Psoas muscle (tissue), 8 donors: Measurements from ENCODE around the gene TSPAN15. TPM values are rescaled to one million over a fixed set of nuclear protein-coding genes. Genes with fewer than 3 reads are reported as not detected.

Experiments used
- ATAC-seq, 4 donors: fragments of 200-7000 bp; cut with Tn5 transposase; one replicate each; pipeline ENCODE4 v1.9.1; 2020; ENCODE audit warnings: moderate library complexity in 3 of 4, mild to moderate bottlenecking in 2 of 4
- DNase-seq, 2 donors: peaks; one replicate each; pipeline ENCODE4 v3.0.0-alpha.2; 2020
- H3K27ac ChIP-seq: fragments of 200-600 bp; one replicate; pipeline ENCODE4 v1.8.0; 2022
- H3K27me3 ChIP-seq, 3 donors: fragments of 200-600 bp in 1 of 3; one replicate each; pipeline versions ENCODE4 v1.6.1 to v1.8.0; 2013 to 2022; ENCODE audit warnings: low read length in 2 of 3, mild to moderate bottlenecking in 2 of 3, moderate library complexity in 1 of 3; ENCODE audit not compliant: insufficient read depth in 3 of 3
- H3K36me3 ChIP-seq, 2 donors: fragments of 200-600 bp in 1 of 2; one replicate each; pipeline versions ENCODE4 v1.6.1 to v1.8.0; 2013 to 2022; ENCODE audit warnings: low read depth in 1 of 2, mild to moderate bottlenecking in 1 of 2, moderate library complexity in 1 of 2; ENCODE audit not compliant: insufficient read depth in 1 of 2
- H3K4me1 ChIP-seq: fragments of 200-600 bp; one replicate; pipeline ENCODE4 v1.8.0; 2022
- H3K4me3 ChIP-seq: fragments of 200-600 bp; one replicate; pipeline ENCODE4 v1.8.0; 2022; ENCODE audit warnings: mild to moderate bottlenecking
- H3K9me3 ChIP-seq: fragments of 200-600 bp; one replicate; pipeline ENCODE4 v1.8.0; 2022
- CTCF ChIP-seq: fragments of 200-600 bp; IDR thresholded peaks from one replicate; pipeline ENCODE4 v1.8.0; 2022; ENCODE audit warnings: antibody characterized with exemption
- WGBS, 3 donors: extraction: QIAGEN DNeasy Blood & Tissue Kit; methylation state at CpG; one replicate each; pipeline versions ENCODE4 v1.1.6 to v1.1.7; 2013; 5-methylcytosine and 5-hydroxymethylcytosine counted together
- intact Hi-C, 2 donors: fragments of 100-400 bp; cut with DNase I; formaldehyde crosslinking; loops; one replicate each; pipeline versions ENCODE4 v1.11.0 to v1.14.2; 2022
- polyA plus RNA-seq, 3 donors: library from polyadenylated mRNA; stranded (reverse); fragments of 200-250 nt; gene quantifications; one replicate each; pipeline ENCODE4 v1.2.3, GENCODE V29; 2013
- total RNA-seq, 4 donors: library from RNA; stranded (reverse); fragmentation: NEBNext Ultra II Directional in 2 of 4; extraction: Animal tissue kit (Norgen Biotek cat#: 25700) in 2 of 4; gene quantifications; one replicate each; pipeline versions ENCODE4 v1.2.1 to v1.2.4, GENCODE V29; 2021 to 2023
- donor health status: healthy with polysubstance abuse.
- donor health status: DM: no; HTN: no; CAD: no; lungs with moderate emphysema.
- donor health status: Bipolar disorder and iron deficiency.
- donor health status: healthy.
- donor health status: DM: yes; HTN: yes; CAD: no.
- donor health status: DM: no; HTN: no; CAD: no.
- donor health status: DM: no; HTN: no; CAD: no.
- donor health status: DM: yes; HTN: yes; CAD: no.

The TSPAN15 gene
- total and polyA plus RNA-seq, 7 donors: 6.3 to 35.0 (median 10.7) TPM

DNA sequence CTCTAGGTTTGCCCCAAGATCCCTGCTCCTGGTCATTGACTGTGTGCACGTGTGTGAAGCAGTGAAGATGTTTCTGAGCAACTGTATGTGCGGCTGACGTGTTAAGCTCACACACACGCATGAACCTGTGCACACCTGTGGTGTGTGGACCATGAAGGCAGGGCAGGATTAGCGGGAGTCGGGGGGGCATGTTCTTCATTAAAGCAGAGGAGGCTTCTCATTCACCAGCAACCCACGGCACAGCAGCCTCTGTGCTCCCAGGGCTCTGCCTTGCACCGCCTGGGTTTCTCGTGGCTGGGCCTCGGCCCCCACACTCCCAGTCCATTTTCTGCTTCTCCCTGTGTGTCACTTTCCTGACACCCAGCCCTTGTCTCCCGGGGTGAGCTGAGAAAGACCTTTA, 33.7 kb upstream of the TSPAN15 start:
- no peak for TF ChIP-seq CTCF
- H3K27ac ChIP-seq: no peak overlapping the region
- intact Hi-C loops: loop anchor here in 1 of 2 donors (5.0 kb wide), 1 partner anchor 220 kb away; no protein-coding TSS in a partner anchor
- H3K36me3 ChIP-seq: no peaks in the 10 kb centered on the region
- ATAC-seq: no peak
- no peaks in the 10 kb centered on the region for H3K9me3 ChIP-seq
- 83 to 88% (median 85%) methylated on average over 11 of the region's 11 CpGs for WGBS, 3 donors
- H3K27me3 ChIP-seq: no peaks in the 10 kb centered on the region
- H3K4me1 ChIP-seq: peaks cover 8% of the 10 kb centered on the region
- peak in 1 of 2 donors; percentile 35 for DNase-seq
- no peak overlapping the region for H3K4me3 ChIP-seq

DNA sequence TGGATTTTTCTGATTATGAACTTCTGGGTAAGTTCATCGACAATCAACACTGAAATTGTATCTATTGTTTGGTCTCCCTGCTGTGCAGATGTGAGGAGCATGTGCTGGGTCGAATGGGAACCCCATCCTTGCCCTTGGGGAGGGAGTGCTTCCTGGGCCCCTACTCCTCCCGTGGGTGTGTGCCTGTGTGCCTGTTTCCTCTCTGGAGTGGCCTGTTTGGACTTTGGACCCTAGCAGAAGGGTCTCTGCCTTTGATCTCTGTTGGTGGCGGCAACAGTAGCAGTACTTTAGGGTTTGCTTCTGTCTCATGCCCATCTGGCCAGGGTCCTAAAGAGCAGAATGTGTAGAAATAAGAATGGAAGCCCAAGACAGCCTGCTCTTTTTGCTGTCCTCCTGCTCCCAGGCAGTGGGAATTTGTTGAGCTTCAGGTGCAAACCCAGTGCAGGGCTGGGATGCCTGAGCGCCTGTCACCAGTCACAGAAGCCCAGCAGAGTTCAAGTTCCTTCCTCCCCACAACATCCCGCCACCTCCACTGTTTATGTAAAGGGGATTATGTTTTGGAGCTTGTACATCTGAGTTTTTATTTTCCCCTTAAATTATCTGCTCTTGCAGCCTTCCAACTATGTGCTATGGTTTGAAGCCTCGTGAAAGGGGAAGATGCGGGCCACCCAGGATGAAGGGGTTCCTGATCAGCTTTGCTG, 33.1 kb upstream of the TSPAN15 start:
- Histone ChIP-seq H3K4me1 (peaks cover 11% of the 10 kb centered on the region), H3K27me3 (no peaks in the 10 kb centered on the region), H3K9me3 (no peaks in the 10 kb centered on the region), H3K36me3 (no peaks in the 10 kb centered on the region), H3K4me3 (no peak overlapping the region), H3K27ac (no peak overlapping the region)
- DNase-seq (peak in 1 of 2 donors; percentile 14), ATAC-seq (no peak)
- WGBS, 3 donors: 82 to 88% (median 83%) methylated on average over 8 of the region's 8 CpGs
- intact Hi-C loops: loop anchor here in 1 of 2 donors (5.0 kb wide), 1 partner anchor 219 kb away; no protein-coding TSS in a partner anchor
- no peak for TF ChIP-seq CTCF

DNA sequence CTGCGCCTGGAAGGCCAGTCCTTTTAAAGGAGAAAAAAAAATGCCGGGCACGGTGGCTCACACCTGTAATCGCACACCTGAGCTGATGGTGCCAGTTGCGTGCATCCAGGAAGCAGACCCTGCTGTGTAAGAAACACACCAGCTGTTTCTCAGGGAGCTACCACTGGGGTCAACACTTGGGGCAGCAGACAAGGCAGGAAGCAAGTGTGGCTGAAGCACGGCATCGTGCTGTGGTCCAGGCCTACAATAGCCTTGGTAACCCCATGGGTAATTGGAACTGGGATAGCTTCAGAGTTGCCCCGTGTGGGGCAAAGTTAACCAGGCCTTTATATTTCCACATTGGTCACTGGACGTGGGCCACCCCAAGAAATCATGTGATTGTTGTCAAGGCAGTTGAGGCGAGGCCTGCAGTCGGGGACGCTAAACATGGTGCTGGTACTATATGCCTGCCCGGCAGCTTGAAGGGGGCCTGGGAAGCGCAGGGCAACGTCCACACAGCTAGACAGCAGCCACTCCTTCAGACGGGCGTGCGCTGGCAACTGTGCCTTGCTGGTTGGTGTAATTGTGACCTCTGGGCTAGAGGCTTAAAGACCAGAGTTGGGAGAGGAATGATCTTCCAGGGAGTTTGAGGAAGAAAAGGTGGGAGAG, 32.0 kb upstream of the TSPAN15 start:
- H3K36me3 ChIP-seq: no peaks in the 10 kb centered on the region
- DNase-seq: peak in 1 of 2 donors; percentile 39
- peaks cover 11% of the 10 kb centered on the region for H3K4me1 ChIP-seq
- H3K27ac ChIP-seq: no peak overlapping the region
- intact Hi-C loops: loop anchor here in 1 of 2 donors (5.0 kb wide), 1 partner anchor 218 kb away; no protein-coding TSS in a partner anchor
- ATAC-seq: no peak
- H3K9me3 ChIP-seq: no peaks in the 10 kb centered on the region
- no peaks in the 10 kb centered on the region for H3K27me3 ChIP-seq
- no peak for TF ChIP-seq CTCF
- 91 to 93% (median 92%) methylated on average over 18 of the region's 18 CpGs for WGBS, 3 donors
- H3K4me3 ChIP-seq: no peak overlapping the region

DNA sequence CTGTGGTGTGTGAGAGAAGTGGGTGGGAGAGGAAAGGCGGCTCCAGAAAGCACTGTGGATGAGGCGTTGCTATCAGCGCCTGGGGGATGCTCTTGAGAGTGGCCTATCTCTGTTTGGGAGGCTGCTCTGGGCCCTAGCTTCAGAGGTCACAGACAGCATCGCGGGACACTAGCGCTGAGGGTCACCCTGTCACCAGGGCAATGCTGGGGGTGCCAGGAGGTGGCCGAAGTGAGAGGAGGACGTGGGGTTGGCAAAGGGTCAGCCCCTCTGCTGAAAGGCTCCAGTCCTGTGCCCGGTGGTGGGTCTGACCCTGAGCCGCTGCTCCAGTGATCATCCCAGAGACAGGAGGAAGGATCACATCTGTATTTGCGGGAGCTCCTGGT, 31.5 kb upstream of the TSPAN15 start:
- TF ChIP-seq CTCF: no peak

More for the DNA sequence above, 31.5 kb upstream of the TSPAN15 start:
- no peaks in the 10 kb centered on the region for H3K36me3 ChIP-seq
- no peaks in the 10 kb centered on the region for H3K27me3 ChIP-seq
- no peaks in the 10 kb centered on the region for H3K9me3 ChIP-seq
- DNase-seq: peak in 1 of 2 donors; percentile 36
- 76 to 89% (median 84%) methylated on average over 11 of the region's 11 CpGs for WGBS, 3 donors
- peaks cover 11% of the 10 kb centered on the region for H3K4me1 ChIP-seq
- no peak for ATAC-seq
- H3K4me3 ChIP-seq: no peak overlapping the region
- no peak overlapping the region for H3K27ac ChIP-seq
- intact Hi-C loops: loop anchor here (5.0 to 10.0 kb wide), 2 partner anchors 218 to 295 kb away; no protein-coding TSS in a partner anchor
